Trophoblast cell (in vitro differentiated cells and primary cell): ENCODE results near the gene TTC16.

ENCODE experiments used
- DNase-seq, 2 donors: peaks; one replicate each; pipeline ENCODE4 v3.0.0-alpha.2; 2016
- H2AFZ ChIP-seq: 2 replicates; pipeline ENCODE4 v1.6.1; 2013; ENCODE audit warnings: low read length, moderate library complexity, mild to moderate bottlenecking; ENCODE audit not compliant: insufficient read depth, poor library complexity
- H2AK5ac ChIP-seq: 2 replicates; pipeline ENCODE4 v1.6.1; 2013; ENCODE audit warnings: mild to moderate bottlenecking, low read length
- H2BK120ac ChIP-seq: 2 replicates; pipeline ENCODE4 v1.6.1; 2013; ENCODE audit warnings: low read length, mild to moderate bottlenecking, moderate library complexity; ENCODE audit not compliant: insufficient read depth, poor library complexity
- H2BK12ac ChIP-seq: 2 replicates; pipeline ENCODE4 v1.6.1; 2013; ENCODE audit warnings: mild to moderate bottlenecking, low read length, moderate library complexity
- H2BK5ac ChIP-seq: 2 replicates; pipeline ENCODE4 v1.6.1; 2013; ENCODE audit warnings: low read length, low read depth, moderate library complexity, mild to moderate bottlenecking; ENCODE audit not compliant: poor library complexity
- H3K14ac ChIP-seq: 2 replicates; pipeline ENCODE4 v1.6.1; 2013; ENCODE audit warnings: mild to moderate bottlenecking, low read length
- H3K18ac ChIP-seq: 2 replicates; pipeline ENCODE4 v1.6.1; 2013; ENCODE audit warnings: mild to moderate bottlenecking, low read length
- H3K23ac ChIP-seq: 2 replicates; pipeline ENCODE4 v1.6.1; 2013; ENCODE audit warnings: low read length
- H3K27ac ChIP-seq: 2 replicates; pipeline ENCODE4 v1.5.1; 2013; ENCODE audit warnings: low read depth, mild to moderate bottlenecking, inconsistent platforms, low read length, moderate library complexity
- H3K27me3 ChIP-seq: 2 replicates; pipeline ENCODE4 v1.6.1; 2013; ENCODE audit warnings: inconsistent platforms, mild to moderate bottlenecking, low read length, moderate library complexity; ENCODE audit not compliant: insufficient read depth
- H3K36me3 ChIP-seq, 2 experiments: 1 replicate in 1 of 2; 2 replicates in 1 of 2; pipeline ENCODE4 v1.6.1; 2013; ENCODE audit warnings: low read length in 2 of 2, mild to moderate bottlenecking in 2 of 2, moderate library complexity in 1 of 2; ENCODE audit not compliant: insufficient read depth in 2 of 2, control insufficient read depth in 1 of 2
- H3K4ac ChIP-seq: 2 replicates; pipeline ENCODE4 v1.6.1; 2013; ENCODE audit warnings: low read depth, mild to moderate bottlenecking, low read length, moderate library complexity
- H3K4me1 ChIP-seq, 2 experiments: 1 replicate in 1 of 2; 2 replicates in 1 of 2; pipeline ENCODE4 v1.6.1; 2013; ENCODE audit warnings: low read length in 2 of 2, mild to moderate bottlenecking in 2 of 2, moderate library complexity in 1 of 2; ENCODE audit not compliant: insufficient read depth in 2 of 2, control insufficient read depth in 1 of 2
- H3K4me2 ChIP-seq: 2 replicates; pipeline ENCODE4 v1.6.1; 2013; ENCODE audit warnings: inconsistent platforms, mild to moderate bottlenecking, low read length, moderate library complexity
- H3K4me3 ChIP-seq: 2 replicates; pipeline ENCODE4 v1.5.1; 2013; ENCODE audit warnings: mild to moderate bottlenecking, low read depth, low read length, inconsistent platforms
- H3K79me1 ChIP-seq: one replicate; pipeline ENCODE4 v1.6.1; 2013; ENCODE audit warnings: low read length
- H3K79me2 ChIP-seq: 2 replicates; pipeline ENCODE4 v1.6.1; 2013; ENCODE audit warnings: low read length, mild to moderate bottlenecking; ENCODE audit not compliant: control insufficient read depth, insufficient read depth, poor library complexity
- H3K9ac ChIP-seq: 2 replicates; pipeline ENCODE4 v1.6.1; 2013; ENCODE audit warnings: mild to moderate bottlenecking, low read length
- H3K9me3 ChIP-seq: 2 replicates; pipeline ENCODE4 v1.6.1; 2013; ENCODE audit warnings: low read depth, mild to moderate bottlenecking, control low read depth, inconsistent platforms, low read length; ENCODE audit not compliant: insufficient read depth
- H4K12ac ChIP-seq: 2 replicates; pipeline ENCODE4 v1.6.1; 2013; ENCODE audit warnings: low read depth, mild to moderate bottlenecking, low read length, moderate library complexity
- H4K8ac ChIP-seq: 2 replicates; pipeline ENCODE4 v1.6.1; 2013; ENCODE audit warnings: low read depth, mild to moderate bottlenecking, low read length, moderate library complexity
- H4K91ac ChIP-seq: one replicate; pipeline ENCODE4 v1.6.1; 2013; ENCODE audit warnings: low read depth, mild to moderate bottlenecking, low read length, moderate library complexity
- WGBS: extraction: QIAGEN DNeasy Blood & Tissue Kit; methylation state at CpG from one replicate; pipeline ENCODE4 v1.1.7; 2013; ENCODE audit warnings: missing lambda C conversion rate; ENCODE audit not compliant: insufficient read length, insufficient coverage; ENCODE audit errors: extremely low coverage; 5-methylcytosine and 5-hydroxymethylcytosine counted together

TTC16 gene

DNA sequence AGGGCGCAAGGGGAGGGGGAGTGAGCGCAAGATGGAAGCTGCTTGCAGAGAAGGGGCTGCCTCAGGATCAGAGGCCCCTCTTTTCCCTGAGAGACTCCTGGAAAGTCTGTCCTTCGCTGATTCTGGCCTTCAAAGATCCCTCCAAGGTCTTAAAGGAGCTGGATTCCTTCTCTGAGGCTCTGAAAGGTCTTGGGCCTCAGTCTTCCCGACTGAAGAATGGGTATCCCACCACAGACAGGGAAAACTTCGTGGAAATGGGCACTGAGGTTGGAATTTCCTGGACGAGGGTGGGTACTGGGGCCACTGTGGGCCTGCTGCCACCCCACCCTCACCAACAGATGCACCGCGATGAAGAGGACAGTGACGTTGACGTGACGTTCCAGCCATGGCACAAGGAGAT lies 3.5 kb upstream of the TTC16 start:
- H3K4me1 ChIP-seq = peaks cover 0 to 9% of the 10 kb centered on the region in 2 experiments
- no peak overlapping the region for H3K4me2 ChIP-seq
- no peaks in the 10 kb centered on the region for H3K79me1 ChIP-seq
- H4K8ac ChIP-seq = no peak overlapping the region
- H3K27me3 ChIP-seq = peaks cover 2% of the 10 kb centered on the region
- H3K23ac ChIP-seq = no peak overlapping the region
- WGBS = no CpG with 5 or more reads among the region's 11 CpGs
- H3K36me3 ChIP-seq = no peaks in the 10 kb centered on the region
- H2BK5ac ChIP-seq = no peak overlapping the region
- no peak overlapping the region for H3K18ac ChIP-seq
- no peak overlapping the region for H4K12ac ChIP-seq
- H3K4ac ChIP-seq = no peak overlapping the region
- no peak overlapping the region for H3K4me3 ChIP-seq
- no peak overlapping the region for H2AK5ac ChIP-seq
- H3K79me2 ChIP-seq = no peaks in the 10 kb centered on the region
- no peaks in the 10 kb centered on the region for H3K9me3 ChIP-seq
- no peak overlapping the region for H3K27ac ChIP-seq
- no peak overlapping the region for H2BK120ac ChIP-seq
- no peak for DNase-seq
- H4K91ac ChIP-seq = no peak overlapping the region
- no peak overlapping the region for H3K9ac ChIP-seq
- H3K14ac ChIP-seq = no peak overlapping the region
- H2AFZ ChIP-seq = no peak overlapping the region
- no peak overlapping the region for H2BK12ac ChIP-seq

DNA sequence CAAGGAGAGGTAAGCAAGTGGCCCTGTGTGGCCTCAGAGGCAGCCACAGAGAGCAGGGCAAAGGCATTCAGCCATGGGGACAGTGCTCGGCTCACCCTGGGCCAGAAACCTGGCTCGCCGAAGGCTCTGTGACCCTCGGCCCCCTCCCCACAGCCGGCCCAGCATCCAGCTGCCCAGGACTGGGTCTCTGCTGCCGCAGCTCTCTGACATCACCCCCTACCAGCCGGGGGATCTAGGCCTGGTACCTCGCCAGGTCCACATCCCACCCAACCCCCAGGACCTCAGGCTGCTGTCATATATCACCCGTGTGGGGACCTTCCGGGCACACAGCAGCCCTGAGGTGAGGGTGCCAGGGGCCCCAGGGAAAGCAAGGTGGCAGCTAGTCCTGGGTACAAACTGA lies 3.0 kb upstream of the TTC16 start:
- H2AK5ac ChIP-seq = no peak overlapping the region
- H3K27me3 ChIP-seq = peaks cover 2% of the 10 kb centered on the region
- WGBS = no CpG with 5 or more reads among the region's 10 CpGs
- H3K4me1 ChIP-seq = peaks cover 0 to 9% of the 10 kb centered on the region in 2 experiments
- no peak overlapping the region for H3K14ac ChIP-seq
- H4K12ac ChIP-seq = no peak overlapping the region
- no peak overlapping the region for H2BK12ac ChIP-seq
- H4K8ac ChIP-seq = no peak overlapping the region
- no peaks in the 10 kb centered on the region for H3K9me3 ChIP-seq
- no peak overlapping the region for H4K91ac ChIP-seq
- no peak overlapping the region for H3K23ac ChIP-seq
- H3K36me3 ChIP-seq = no peaks in the 10 kb centered on the region
- no peak overlapping the region for H2BK5ac ChIP-seq
- H2AFZ ChIP-seq = no peak overlapping the region
- H2BK120ac ChIP-seq = no peak overlapping the region
- no peak overlapping the region for H3K18ac ChIP-seq
- no peak overlapping the region for H3K4ac ChIP-seq
- no peak overlapping the region for H3K4me2 ChIP-seq
- H3K27ac ChIP-seq = no peak overlapping the region
- no peak overlapping the region for H3K4me3 ChIP-seq
- DNase-seq = no peak
- H3K79me2 ChIP-seq = no peaks in the 10 kb centered on the region
- H3K9ac ChIP-seq = no peak overlapping the region
- no peaks in the 10 kb centered on the region for H3K79me1 ChIP-seq

DNA sequence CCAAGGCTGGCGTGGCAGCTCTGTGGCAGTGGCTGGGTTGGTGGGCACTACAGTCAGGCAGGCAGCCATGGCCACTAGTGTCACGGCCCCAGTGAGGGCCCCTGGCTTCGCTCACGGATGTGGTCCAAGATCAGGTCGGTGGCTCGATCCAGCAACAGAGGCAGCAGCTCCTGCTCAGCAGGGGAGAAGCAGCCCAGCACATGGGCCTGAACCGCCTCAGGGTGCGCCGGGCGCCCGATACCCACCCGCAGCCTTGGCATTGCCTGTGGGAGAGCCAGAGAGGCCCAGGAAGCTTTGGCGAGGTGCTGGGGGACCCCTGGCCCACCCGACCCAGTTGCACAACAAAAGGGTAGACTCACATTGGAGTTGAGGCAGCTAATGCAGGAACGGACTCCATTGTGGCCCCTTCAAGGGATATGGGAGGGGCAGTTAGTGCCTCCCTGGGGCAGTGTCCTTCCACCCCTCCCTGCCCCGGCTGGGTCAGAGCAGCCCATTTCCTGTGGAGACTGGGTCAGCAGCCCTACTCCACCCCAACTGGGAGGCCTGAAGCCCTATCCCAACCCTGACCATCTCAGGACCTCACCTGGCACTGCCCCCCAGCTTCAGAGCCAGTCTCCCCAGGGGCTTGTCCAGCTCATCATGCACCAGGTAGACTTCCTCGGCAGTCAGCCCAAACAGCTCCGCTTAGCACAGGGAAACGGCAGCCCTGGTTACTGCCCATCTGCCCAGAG lies 1.7 kb upstream of the TTC16 start:
- no peak overlapping the region for H3K23ac ChIP-seq
- no peak overlapping the region for H3K4ac ChIP-seq
- no peak overlapping the region for H3K18ac ChIP-seq
- peaks cover 0 to 9% of the 10 kb centered on the region in 2 experiments for H3K4me1 ChIP-seq
- H2BK12ac ChIP-seq = no peak overlapping the region
- H4K91ac ChIP-seq = no peak overlapping the region
- no peak overlapping the region for H3K9ac ChIP-seq
- peaks cover 2% of the 10 kb centered on the region for H3K27me3 ChIP-seq
- peak overlapping the region; percentile 76 for H3K4me2 ChIP-seq
- H4K8ac ChIP-seq = no peak overlapping the region
- WGBS = no CpG with 5 or more reads among the region's 19 CpGs
- no peak overlapping the region for H2AK5ac ChIP-seq
- no peak for DNase-seq
- no peaks in the 10 kb centered on the region for H3K9me3 ChIP-seq
- H3K27ac ChIP-seq = no peak overlapping the region
- H3K14ac ChIP-seq = no peak overlapping the region
- no peak overlapping the region for H2AFZ ChIP-seq
- peak overlapping the region; percentile 20 for H3K4me3 ChIP-seq
- no peaks in the 10 kb centered on the region for H3K79me2 ChIP-seq
- H3K36me3 ChIP-seq = no peaks in the 10 kb centered on the region
- no peak overlapping the region for H2BK120ac ChIP-seq
- H3K79me1 ChIP-seq = no peaks in the 10 kb centered on the region
- no peak overlapping the region for H2BK5ac ChIP-seq
- no peak overlapping the region for H4K12ac ChIP-seq

DNA sequence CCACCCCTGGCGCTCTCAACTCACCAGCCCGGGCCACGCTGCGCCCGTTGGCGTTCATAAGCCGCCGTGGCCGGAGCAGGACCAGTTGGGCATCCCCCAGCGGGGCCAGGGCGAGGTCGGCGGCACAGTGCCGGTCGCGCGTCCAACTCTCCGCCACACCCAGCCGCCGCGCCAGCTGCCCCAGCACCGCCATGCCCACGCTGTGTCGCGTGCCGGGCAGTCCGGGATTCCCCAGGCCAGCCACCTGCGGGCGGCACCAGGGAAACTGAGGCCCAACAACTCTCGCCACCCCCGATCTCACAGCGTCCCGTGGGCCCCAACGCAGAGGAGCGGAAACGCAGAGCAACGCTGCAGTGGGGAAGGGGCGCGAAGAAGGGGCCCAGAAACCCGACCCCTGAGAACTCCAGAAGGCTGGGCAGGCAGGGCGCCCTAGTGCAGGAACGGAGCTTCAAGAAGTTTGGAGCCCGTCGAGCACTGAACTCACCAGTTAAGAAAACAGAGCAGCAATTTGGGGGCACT lies 869 bp upstream of the TTC16 start:
- Histone ChIP-seq H3K18ac (peak overlapping the region; percentile 14), H3K79me2 (no peaks in the 10 kb centered on the region), H3K4me3 (peak overlapping the region; percentile 85), H2BK120ac (no peak overlapping the region), H3K27me3 (peaks cover 2% of the 10 kb centered on the region), H2AK5ac (no peak overlapping the region), H3K27ac (no peak overlapping the region), H3K4me2 (peak overlapping the region; percentile 76), H3K36me3 (no peaks in the 10 kb centered on the region), H3K9me3 (no peaks in the 10 kb centered on the region), H2BK5ac (no peak overlapping the region), H3K23ac (no peak overlapping the region), H3K14ac (peak overlapping the region; percentile 3), H3K79me1 (no peaks in the 10 kb centered on the region), H3K4me1 (peaks cover 0 to 9% of the 10 kb centered on the region in 2 experiments), H4K12ac (no peak overlapping the region), H4K8ac (peak overlapping the region; percentile 54), H4K91ac (peak overlapping the region; percentile 8), H2AFZ (peak overlapping the region; percentile 41), H2BK12ac (no peak overlapping the region), H3K9ac (peak overlapping the region; percentile 54), H3K4ac (no peak overlapping the region)
- no CpG with 5 or more reads among the region's 44 CpGs for WGBS
- DNase-seq = peak in 1 of 2 donors; percentile 28
